ENCODE measurements around the gene DBP.

Gene DBP

GRCh38 chr19:48641850-48642249, 4.7 kb upstream of the DBP start:
- no peak for DNase-seq (ENCODE audit: low read depth in 2 of 2)
- H3K4me3 ChIP-seq (replicated peaks in 1 of 2; ENCODE audit: low read depth in 2 of 2, low read length in 2 of 2), result no peak overlapping the region
- no peak for TF ChIP-seq CTCF (IDR thresholded peaks at IDR 0.05; ENCODE audit: low read depth, low read length)

DNA sequence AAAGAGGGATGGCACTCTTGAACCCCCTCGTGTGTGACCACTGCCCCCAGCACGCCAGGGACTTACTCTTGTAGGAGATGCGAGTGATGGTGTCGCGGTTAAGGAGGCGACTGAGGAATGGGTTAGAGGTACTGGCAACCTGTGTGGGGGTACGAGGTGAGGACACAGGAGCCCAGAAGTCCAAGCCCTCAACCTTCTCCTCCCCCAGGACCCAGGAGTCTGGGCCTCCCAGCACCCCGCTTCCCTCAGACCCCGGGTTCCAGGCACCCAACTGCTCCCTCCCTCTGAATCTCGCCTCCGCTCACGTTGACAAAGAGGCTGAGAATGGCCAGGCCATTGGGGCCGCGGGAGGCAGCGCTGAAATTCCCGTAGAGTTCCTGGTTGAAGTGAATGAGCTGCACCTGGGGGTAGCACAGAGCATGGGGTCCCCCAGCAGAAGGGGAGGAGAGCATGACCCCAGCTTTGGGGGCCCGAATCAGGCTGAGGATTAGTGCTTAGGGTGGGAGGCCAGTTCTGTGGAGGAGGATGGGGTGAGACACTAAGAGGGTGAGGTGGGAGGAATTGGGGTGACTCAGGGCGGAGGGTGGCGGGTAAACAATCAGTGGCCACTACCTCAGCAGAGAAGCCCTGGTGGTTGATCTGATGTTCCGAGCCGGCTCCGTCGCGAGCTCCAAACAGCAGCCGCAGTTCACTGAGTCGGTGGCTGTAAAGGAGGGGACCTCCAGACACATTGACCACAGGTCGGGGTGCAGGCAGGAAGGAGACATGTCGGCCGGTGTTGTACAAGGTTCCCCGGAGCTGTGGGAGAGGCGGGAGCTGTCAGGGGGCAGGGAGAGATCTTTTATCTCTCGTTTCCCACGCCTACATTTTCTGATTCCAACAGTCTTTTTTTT, 2.5 kb upstream of the DBP start:
- no peak for DNase-seq (ENCODE audit: low read depth in 2 of 2)
- no peak overlapping the region for H3K4me3 ChIP-seq (replicated peaks in 1 of 2; ENCODE audit: low read depth in 2 of 2, low read length in 2 of 2)
- no peak for TF ChIP-seq CTCF (IDR thresholded peaks at IDR 0.05; ENCODE audit: low read depth, low read length)

DNA sequence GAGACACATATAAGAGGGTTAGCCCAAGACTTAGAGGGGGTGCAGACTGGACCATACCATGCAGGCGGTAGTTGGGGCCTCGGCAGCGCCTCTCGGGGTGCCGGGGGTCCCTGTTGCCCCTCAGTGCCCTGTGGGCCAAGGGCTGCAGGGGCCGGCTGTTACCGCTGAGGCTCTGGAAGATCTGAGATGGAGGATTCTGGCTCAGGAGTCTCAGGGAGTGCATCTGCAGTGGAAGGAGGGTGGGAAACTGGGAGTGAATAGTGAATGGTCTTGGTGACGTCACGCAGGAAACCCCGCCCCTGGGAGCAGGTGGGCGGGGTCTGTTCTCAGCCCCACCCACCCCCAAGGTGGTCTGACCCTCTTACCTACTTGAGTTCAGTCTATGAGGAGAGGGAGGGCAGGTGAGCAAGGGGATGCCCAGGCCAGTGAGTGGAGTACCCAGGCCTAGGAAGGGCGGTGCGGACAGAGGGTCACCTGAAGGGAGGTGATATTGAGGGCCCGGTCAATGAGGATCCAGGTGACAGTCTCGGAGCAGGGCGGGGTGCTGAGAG, 1.7 kb upstream of the DBP start:
- H3K4me3 ChIP-seq (replicated peaks in 1 of 2; ENCODE audit: low read depth in 2 of 2, low read length in 2 of 2), result no peak overlapping the region
- TF ChIP-seq CTCF (IDR thresholded peaks at IDR 0.05; ENCODE audit: low read depth, low read length), result no peak
- no peak for DNase-seq (ENCODE audit: low read depth in 2 of 2)

DNA sequence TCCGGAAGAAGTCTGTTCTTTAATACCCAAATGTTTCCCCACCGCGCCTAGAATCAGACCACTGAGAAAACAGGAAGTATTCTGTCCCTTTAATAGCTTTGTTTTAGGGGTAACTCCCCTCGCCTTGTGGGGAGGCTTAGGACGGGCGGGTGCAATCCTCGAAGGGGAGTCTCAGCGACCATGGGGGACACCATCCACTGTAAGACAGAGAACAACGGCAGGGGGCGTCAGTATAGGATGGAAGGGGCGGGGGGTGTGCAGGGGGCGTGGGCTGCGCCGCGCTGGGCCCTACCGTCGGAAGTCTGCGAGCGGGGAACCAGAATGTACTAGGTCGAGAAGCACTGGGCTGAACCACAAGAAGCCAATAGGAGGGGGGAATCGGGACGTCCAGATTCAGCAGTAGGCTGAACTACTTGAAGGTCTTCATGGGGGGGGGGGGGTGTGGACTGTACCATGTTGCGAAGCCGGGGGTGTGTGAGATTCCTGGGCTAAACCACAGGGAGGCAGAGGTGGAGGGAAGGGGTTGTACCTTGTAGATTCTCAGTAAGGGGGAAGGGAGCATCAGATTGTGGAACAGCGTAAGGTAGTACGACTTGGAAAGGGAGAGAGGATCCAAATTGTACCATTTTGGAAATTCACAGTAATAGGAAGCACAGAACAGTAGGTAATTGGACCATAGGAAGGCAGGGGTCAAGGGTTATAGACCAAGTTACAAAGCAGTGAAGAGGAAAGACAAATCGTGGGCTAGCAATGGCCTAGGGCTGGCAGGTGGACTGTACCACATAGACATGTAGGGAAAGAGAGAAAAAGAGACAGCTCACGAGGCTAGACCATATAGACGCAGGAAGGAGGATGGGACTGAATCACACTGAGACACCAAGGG, 1.0 kb upstream of the DBP start:
- no peak for TF ChIP-seq CTCF (IDR thresholded peaks at IDR 0.05; ENCODE audit: low read depth, low read length)
- DNase-seq (ENCODE audit: low read depth in 2 of 2), result peak; percentile 93 to 99
- H3K4me3 ChIP-seq (replicated peaks in 1 of 2; ENCODE audit: low read depth in 2 of 2, low read length in 2 of 2), result peak overlapping the region; percentile 55 to 56

GRCh38 chr19:48637449-48637947, 319 bp upstream of the DBP start:
- peak overlapping the region; percentile 56 to 69 for H3K4me3 ChIP-seq (replicated peaks in 1 of 2; ENCODE audit: low read depth in 2 of 2, low read length in 2 of 2)
- peak; percentile 96 to 100 for DNase-seq (ENCODE audit: low read depth in 2 of 2)
- TF ChIP-seq CTCF (IDR thresholded peaks at IDR 0.05; ENCODE audit: low read depth, low read length), result no peak

DNA sequence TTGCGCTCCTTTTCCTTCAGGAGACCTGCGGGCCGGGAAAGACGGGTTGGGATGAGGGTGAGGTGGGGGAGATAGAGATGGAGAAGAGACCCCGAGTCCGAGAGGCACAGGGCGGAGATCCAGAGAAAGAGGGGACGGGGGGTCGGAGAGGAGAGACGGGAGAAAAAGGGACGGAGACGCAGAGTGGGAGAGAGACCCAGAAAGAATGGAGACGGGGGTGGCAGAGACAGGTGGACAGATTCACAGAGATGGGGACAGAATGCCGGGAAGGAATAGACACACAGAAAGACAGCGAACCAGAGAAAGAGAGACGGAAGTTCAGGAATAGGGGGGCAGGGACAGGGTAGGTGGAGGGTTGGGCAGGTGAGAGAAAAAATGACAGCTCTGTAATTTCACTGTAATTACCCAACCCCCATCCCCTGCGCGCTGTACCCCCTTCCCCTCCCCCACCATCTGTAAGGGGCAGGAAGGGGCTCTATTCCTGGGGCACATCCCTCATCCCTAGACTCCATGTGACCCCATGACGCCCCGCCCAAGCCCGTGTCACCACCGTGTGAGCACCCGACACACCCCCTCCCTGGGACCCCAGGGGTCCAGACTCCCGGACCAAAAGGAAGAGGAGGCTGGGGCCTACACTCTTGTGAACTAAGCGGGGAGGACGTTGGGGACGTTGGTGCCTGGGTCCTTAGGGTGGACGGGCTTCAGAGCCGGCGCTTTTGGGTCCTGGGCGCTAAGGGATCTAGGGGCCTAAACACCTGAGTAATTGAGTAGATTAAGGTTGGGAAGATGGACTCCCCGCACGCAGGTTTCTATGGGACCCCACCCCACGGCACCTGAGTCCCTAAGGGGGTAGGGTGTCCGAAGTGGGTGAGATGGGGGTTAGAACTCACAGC, 967 bp downstream of the DBP start:
- no peak for DNase-seq (ENCODE audit: low read depth in 2 of 2)
- peak overlapping the region; percentile 56 to 69 for H3K4me3 ChIP-seq (replicated peaks in 1 of 2; ENCODE audit: low read depth in 2 of 2, low read length in 2 of 2)
- TF ChIP-seq CTCF (IDR thresholded peaks at IDR 0.05; ENCODE audit: low read depth, low read length), result no peak

Measured in cardiac fibroblast (primary cell).